Measurements from ENCODE around the gene PDE6D.
A peak's percentile ranks its signal among the peaks of the same experiment; 100 is the strongest.

Gene PDE6D

GRCh38 chr2:231685349-231686191 lies 95.5 kb downstream of the PDE6D start:
- Mint-ChIP-seq H3K36me3 (no peaks in the 10 kb centered on the region), H3K27ac (peak overlapping the region; percentile 68), H3K27me3 (peaks cover 7% of the 10 kb centered on the region), H3K4me3 (no peak overlapping the region), H3K9me3 (no peaks in the 10 kb centered on the region), H3K4me1 (peaks cover 9% of the 10 kb centered on the region)

DNA sequence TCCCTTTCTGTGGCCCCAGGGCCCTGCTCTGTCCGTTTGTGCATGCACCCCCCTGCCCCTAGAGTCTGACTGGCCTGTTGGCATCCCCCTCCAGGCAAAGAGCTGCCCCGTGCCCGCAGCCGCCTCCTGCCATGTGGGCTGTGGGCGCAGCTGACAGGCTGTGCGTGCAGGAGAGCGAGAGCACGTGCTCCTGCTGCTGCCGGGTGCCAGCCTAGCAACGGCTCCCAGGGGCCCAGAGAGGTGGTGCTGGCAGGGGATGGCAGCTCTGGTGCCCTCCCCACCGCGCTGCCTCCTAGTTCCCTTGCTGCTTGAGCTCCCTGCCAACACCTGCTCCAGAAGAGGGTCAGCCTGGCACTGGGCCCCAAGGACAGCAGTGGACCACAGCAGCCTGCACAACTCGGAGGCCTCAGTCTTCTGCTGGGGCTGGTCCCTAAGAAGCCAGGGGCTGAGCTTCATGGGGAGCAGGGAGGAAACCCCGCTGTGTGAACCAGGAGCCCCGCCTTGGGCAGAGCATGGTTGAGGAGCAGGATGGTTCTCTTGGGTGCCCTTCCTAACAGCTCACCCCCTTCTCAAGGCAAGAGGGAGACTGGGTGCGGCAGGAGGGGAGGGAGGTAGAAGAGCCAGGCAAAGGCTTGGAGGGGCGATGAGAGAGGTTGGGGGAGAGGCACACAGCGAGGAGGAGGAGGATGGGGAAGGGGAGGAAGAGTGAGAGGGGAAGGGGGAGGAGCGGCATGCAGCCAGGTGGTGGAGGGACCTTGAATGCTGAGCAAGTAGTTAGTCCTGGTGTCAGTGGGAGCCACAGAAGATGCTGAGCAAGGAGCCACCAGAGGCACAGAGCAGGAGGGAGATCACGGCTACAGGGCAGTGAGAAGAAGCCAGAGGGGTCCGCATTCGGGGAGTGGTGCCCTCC lies 96.5 kb downstream of the PDE6D start:
- peaks cover 9% of the 10 kb centered on the region for H3K4me1 Mint-ChIP-seq
- H3K27ac Mint-ChIP-seq = no peak overlapping the region
- H3K4me3 Mint-ChIP-seq = no peak overlapping the region
- no peaks in the 10 kb centered on the region for H3K9me3 Mint-ChIP-seq
- peaks cover 9% of the 10 kb centered on the region for H3K27me3 Mint-ChIP-seq
- H3K36me3 Mint-ChIP-seq = no peaks in the 10 kb centered on the region

- Mint-ChIP-seq H3K27me3 (peaks cover 11% of the 10 kb centered on the region), H3K4me1 (peaks cover 9% of the 10 kb centered on the region), H3K27ac (no peak overlapping the region), H3K4me3 (no peak overlapping the region), H3K36me3 (no peaks in the 10 kb centered on the region), H3K9me3 (no peaks in the 10 kb centered on the region)
These were observed 97.5 kb downstream of the PDE6D start for GRCh38 chr2:231683292-231684235.

DNA sequence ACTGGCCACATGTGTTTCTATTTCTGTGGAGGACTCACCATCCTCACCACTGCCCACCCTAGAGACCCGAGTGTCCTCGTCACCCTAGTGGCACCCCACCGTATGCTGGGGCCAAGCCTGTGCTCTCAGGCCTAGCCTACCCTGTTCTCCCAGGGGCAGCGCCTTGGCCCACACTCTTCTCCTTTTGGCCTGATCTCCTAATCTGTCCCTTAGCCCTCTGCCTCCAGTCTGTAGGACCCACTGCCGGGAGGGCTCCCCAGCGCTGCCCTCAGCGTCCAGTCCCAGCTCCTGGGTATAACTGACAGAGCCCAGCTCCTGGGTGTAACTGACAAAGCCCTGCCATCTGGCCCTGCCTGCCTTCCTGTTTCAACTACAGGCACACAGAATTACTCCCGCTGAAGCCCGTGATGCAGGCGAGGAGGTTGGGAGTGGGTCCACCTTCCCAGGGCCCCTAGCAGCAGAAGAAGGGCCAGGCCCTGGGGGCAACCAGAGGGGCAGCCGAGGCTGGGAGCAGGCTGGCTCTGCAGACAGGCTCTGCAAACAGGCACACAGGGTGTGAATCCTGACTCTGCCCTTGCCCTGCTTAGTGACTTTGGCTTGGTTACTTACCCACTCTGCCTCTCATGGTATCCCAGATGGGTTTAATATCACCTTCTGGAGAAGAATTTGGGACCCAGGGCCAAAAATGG lies 98.3 kb downstream of the PDE6D start:
- Mint-ChIP-seq H3K27ac (no peak overlapping the region), H3K36me3 (no peaks in the 10 kb centered on the region), H3K27me3 (peaks cover 11% of the 10 kb centered on the region), H3K4me3 (no peak overlapping the region), H3K9me3 (no peaks in the 10 kb centered on the region), H3K4me1 (peaks cover 11% of the 10 kb centered on the region)

Measured in activated naive CD4-positive, alpha-beta T cell treated with anti-CD3 and anti-CD28 coated beads, Interleukin-2, amount 50 U/mL, for 24 hours (primary cell).